ENCODE measurements around the gene CNTRL. TPM values are rescaled to one million over a fixed set of nuclear protein-coding genes. Genes with fewer than 3 reads are reported as not detected.
"Not testable (repeated sequence)": the region's sequence is repeated elsewhere in the genome, so short reads cannot be mapped to it uniquely, and the experiment has no call there.

CNTRL gene
- total RNA-seq, 1 donor from 2014 or later: 89.2 TPM

- intact Hi-C loops (cut with micrococcal nuclease): no loop called here
Measured at GRCh38 chr9:121173501-121173900, 98.7 kb downstream of the CNTRL start.

DNA sequence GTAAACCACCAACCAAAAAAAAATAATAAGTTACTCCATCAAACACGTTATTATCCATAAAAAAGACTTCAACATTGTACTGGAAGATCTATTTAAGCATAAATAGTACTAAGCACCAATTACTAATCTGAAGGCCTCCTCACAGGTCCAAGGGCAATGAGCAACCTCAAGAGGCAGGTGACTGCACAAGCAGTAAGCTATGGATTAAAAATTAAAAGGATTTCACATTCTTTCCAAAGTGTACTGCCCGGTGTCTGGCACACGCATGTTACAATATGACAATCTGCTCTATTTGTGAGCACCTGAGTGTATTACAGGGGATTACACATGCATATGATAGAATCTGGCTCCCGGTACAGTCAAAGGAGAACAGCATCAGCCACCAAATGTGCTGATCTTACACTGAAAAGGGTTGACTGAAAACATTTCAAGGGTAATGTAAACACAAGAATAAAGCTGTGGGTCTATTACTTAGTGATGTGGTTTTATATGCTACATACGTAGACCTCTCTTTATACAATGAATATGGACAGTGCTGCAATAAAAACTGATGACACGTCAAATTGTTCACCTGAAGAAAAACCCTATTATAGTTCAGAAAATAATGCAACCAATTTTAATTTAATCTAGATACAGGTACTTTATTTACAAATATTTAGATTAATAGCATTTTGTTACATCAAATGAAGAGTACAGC, 104.1 kb downstream of the CNTRL start:
- intact Hi-C loops (cut with micrococcal nuclease): no loop called here

GRCh38 chr9:121179373-121179721, 104.6 kb downstream of the CNTRL start:
- intact Hi-C loops (cut with micrococcal nuclease): not testable (repeated sequence)

DNA sequence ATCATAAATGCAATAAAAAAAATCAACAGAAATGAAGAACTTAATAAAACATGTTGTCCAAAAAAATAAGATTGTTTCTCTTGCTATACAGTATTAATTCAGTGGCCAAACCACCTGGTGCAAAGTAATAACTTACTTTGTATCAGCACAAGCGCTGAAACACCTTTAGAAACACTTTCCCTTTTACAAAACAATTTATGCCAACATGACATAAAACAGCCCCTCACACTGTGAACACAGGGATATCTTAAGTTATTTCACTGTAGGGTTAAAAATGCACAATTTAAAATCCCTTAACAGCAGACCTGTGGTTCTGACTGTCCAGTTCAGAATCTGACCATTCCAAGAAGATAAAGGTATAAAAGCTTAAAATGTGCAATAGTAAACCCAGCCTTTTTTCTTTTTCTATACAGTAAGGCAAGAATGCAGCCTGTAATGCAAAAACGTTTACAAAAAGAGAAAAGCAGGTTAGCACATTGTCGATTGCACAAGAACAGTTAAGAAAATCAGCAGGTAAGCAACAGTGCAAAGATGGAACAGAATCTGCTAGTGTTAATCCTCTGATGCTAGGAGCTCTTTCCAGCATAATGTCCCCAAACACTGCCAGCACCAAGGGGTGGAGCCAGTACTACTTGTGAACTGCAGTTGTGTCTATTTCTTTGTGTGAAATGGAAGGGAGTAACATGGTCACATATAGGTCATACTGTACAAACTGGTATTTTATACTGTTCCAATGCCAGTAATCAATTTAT, 105.4 kb downstream of the CNTRL start:
- intact Hi-C loops (cut with micrococcal nuclease): no loop called here

GRCh38 chr9:121182101-121182836, 107.5 kb downstream of the CNTRL start:
- intact Hi-C loops (cut with micrococcal nuclease): no loop called here

GRCh38 chr9:121182989-121183388, 108.2 kb downstream of the CNTRL start:
- intact Hi-C loops (cut with micrococcal nuclease): no loop called here

- intact Hi-C loops (cut with micrococcal nuclease): no loop called here
Measured at GRCh38 chr9:121183666-121184423, 109.1 kb downstream of the CNTRL start.

DNA sequence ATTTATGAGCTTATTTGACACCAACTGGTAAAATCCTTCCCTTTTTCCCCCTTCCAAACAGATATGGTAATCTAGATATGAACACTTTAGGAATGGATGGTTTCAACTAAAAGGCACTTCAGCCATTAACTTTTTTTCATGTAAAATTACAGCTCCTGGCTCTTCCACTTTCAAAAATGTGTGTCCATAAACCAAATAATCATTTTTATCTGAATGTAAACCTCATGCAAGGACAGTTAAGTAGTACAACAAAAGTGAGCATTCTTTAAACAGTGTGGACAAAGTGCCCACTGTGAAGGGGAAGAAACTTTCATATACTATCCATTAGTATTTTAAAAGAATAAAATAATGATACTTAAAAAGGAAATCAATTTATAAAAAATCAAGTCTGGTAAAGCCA, 109.7 kb downstream of the CNTRL start:
- intact Hi-C loops (cut with micrococcal nuclease): no loop called here

- intact Hi-C loops (cut with micrococcal nuclease): no loop called here
Measured at GRCh38 chr9:121185178-121185745, 110.5 kb downstream of the CNTRL start.

DNA sequence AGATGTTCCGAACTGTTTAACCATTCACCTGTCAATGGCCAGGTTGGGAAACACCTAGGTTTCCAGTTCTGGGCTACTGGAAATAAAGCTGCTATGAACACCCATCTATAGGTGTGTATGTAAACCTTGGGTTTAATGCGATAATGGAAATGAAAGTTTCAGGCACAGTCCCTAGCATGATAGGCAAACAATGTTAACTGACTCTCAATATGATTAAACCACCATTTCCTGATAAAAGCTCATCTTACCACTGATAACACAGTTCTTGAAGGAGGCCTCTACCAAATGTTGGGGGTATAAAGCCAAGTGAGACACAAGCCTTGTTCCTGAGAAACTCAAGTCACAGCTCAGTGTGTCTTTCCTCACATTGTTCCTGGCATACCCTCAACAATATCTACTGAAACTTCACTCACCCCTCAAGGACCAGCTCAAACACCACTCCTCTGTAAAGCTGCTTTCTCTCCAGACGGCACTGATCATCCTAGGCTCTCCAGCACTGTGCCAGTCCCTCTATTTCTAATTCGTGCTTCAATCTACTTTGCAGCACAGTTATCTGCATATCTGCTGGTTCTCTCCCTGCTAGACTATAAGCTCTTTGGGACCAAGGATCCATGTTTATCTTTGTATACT, 111.1 kb downstream of the CNTRL start:
- intact Hi-C loops (cut with micrococcal nuclease): no loop called here

GRCh38 chr9:121187636-121188305, 113.0 kb downstream of the CNTRL start:
- intact Hi-C loops (cut with micrococcal nuclease): no loop called here

- intact Hi-C loops (cut with micrococcal nuclease): no loop called here
Measured at GRCh38 chr9:121189006-121189405, 114.3 kb downstream of the CNTRL start.

DNA sequence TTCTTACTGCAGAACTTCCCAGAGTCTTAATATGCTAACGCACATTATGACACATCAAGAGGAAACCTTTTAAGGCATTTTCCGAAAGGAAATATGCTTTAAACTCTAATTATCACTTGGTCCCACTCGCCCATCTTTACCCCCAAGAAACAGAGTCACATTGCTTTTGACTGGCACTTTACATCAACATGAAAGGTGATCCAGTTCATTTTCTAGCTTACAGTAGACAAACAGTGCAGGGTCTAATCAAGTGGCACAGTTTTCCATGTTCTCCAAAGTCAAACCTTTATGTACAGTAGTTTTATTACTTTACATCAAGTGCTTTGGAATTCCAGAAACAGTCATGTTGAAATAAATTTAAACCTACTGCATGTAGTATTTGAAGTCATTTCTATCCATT, 114.9 kb downstream of the CNTRL start:
- intact Hi-C loops (cut with micrococcal nuclease): no loop called here

DNA sequence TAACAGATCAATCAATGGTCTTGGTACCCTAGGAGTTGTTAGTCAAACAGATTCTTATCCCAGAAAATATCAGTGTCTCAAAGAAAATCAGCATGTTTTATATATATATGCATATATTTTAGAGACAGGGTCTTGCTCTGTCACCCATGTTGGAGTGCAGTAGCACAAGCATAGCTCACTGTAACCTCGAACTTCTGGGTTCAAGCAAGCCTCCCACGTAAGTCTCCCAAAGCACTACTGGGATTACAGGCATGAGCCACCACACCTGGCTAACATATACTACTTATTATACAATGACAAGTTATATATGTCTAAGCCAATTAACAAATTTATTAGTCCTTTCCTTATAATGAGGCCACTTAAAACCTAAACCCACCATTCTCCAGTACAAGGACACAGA, 116.5 kb downstream of the CNTRL start:
- intact Hi-C loops (cut with micrococcal nuclease): no loop called here

DNA sequence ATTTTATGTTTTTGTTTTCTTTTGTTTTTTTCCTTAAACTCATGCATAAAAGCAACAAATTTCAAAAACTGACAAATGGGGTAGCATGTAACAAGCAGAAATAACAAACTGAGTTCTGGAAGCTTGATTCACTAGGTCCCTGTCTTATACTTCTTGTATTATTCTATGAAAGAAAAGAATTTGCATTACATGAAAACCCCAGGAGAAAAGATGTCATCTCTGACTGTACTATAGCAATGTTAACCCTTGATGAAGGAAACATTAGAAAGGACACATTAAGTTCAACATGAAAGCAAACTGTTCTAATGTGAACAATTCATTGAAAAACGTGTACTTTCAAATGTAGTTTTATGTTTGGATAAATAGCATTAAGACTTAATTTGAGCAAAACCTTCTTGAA, 117.8 kb downstream of the CNTRL start:
- intact Hi-C loops (cut with micrococcal nuclease): no loop called here

- intact Hi-C loops (cut with micrococcal nuclease): no loop called here
Measured at GRCh38 chr9:121192959-121193640, 118.3 kb downstream of the CNTRL start.

- intact Hi-C loops (cut with micrococcal nuclease): loop anchor here (5.0 kb wide), 1 partner anchor 437 kb away; no protein-coding TSS in a partner anchor
Measured at GRCh38 chr9:121194730-121195129, 120.0 kb downstream of the CNTRL start.

DNA sequence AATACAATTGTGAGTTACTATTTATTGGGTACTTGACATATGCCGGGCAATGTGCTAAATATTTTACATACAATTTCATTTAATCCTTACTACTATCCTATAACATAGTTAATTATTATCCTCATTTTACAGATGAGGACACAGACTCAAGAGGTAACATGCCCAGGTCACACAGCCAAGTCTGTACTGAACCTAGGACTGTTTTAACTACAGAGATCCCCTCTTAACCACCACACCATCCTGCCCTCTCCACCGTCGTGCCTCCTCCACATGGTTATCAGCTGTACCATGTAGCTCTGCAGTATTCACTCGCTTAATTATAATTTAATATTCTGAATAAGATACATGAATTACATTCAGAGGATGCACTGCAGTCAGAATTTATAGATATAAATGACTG, 121.6 kb downstream of the CNTRL start:
- intact Hi-C loops (cut with micrococcal nuclease): loop anchor here (5.0 kb wide), 1 partner anchor 439 kb away; no protein-coding TSS in a partner anchor

- intact Hi-C loops (cut with micrococcal nuclease): loop anchor here (5.0 kb wide), 1 partner anchor 440 kb away; no protein-coding TSS in a partner anchor
Measured at GRCh38 chr9:121197132-121197531, 122.4 kb downstream of the CNTRL start.

All from T-helper 1 cell treated with Interleukin-12 subunit alpha and Interleukin-12 subunit beta and Interleukin-4 antibody, amounts not matched to agents 30 ng/mL and 1 ng/mL, for 36 hours (primary cell).